ENCODE measurements around the gene KRTAP9-9.

Gene KRTAP9-9

DNA sequence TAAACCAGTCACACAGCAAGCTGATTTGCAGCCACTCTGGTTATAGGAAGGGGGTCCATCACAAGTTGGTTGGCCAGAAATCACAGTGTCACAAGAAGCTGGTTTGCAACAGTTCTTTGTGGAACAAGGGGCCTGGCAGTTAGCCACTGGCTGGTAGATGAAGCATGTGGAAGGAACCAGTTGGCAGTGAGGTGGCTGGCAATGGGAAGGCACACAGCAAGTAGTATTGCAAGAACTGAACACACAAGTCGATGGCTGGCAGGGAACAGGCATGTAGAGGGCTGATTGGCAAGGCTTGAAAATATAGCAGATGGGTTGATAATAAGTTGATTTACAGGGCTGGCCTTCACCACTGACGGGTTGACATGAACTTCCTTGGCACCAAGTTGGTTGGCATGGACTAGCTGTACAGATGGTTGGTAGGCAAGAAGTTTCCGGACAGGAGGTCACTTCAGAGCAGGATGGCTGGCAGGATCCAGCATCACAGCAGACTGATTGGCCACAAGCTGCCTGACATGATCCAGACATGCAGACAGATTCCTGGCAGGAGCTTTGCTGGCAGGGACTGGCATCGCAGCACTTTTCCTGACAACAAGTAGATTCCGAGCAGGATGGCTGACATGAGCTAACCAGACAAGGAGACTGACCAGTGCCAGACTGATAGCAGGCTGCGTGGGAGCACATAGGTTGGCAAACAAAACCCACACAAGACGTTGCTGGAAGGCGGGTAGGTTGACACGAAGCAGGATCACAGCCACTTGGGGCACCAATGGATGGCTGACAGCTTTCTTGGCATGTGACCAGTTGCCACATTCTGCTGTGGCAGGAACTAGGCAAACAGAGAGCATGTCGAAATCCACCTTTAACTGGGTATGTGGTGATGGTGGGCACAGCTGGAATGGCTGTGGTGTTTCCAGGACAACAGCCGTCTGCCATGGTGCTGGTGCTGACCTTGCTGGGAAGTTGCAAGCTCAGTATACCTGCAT, 47.0 kb downstream of the KRTAP9-9 start, which contains the start of gene KRTAP29-1:
Gene KRTAP29-1 (minus strand): TSS at position 936 of the 986 bp plus-strand sequence. CDS start 0 bp downstream, at position 936.
- DNase-seq (ENCODE audit: low spot score) (no peak), ATAC-seq (ENCODE audit: low read depth) (no peak)
- Histone ChIP-seq H3K27me3 (ENCODE audit: insufficient read depth, poor library complexity, severe bottlenecking) (no peaks in the 10 kb centered on the region), H3K27ac (ENCODE audit: poor library complexity, severe bottlenecking) (peak within 1 kb of the TSS; percentile 49), H3K4me3 (ENCODE audit: severe bottlenecking) (no peak within 1 kb of the TSS), H3K4me1 (ENCODE audit: insufficient read depth, poor library complexity, severe bottlenecking) (peaks cover 13% of the 10 kb centered on the region), H3K9me3 (ENCODE audit: severe bottlenecking) (peaks cover 4% of the 10 kb centered on the region), H3K36me3 (ENCODE audit: low read depth) (no peaks in the 10 kb centered on the region)
- TF ChIP-seq, protein P1, sequence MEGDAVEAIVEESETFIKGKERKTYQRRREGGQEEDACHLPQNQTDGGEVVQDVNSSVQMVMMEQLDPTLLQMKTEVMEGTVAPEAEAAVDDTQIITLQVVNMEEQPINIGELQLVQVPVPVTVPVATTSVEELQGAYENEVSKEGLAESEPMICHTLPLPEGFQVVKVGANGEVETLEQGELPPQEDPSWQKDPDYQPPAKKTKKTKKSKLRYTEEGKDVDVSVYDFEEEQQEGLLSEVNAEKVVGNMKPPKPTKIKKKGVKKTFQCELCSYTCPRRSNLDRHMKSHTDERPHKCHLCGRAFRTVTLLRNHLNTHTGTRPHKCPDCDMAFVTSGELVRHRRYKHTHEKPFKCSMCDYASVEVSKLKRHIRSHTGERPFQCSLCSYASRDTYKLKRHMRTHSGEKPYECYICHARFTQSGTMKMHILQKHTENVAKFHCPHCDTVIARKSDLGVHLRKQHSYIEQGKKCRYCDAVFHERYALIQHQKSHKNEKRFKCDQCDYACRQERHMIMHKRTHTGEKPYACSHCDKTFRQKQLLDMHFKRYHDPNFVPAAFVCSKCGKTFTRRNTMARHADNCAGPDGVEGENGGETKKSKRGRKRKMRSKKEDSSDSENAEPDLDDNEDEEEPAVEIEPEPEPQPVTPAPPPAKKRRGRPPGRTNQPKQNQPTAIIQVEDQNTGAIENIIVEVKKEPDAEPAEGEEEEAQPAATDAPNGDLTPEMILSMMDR (IDR thresholded peaks at IDR 0.05; ENCODE audit: poor library complexity, severe bottlenecking) = no peak

DNA sequence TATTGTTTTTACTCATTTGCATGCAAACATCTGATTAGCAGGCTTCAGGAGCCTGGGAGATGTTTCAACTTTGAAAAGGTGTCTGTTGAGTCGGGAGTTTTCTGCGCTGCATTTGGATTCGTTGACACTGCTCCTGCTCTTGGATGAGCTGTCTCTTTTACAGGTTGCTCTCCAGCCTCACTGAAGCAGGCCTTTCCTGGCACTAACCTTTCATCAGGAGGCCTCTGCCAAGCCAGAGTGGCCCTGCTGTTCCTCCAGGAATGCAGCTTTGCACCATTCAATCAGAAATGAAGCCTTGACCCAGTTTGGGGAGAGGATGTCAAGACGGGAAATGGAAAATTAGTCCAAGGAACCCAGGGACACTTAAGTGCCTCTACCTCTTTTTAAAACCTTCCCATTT, 47.8 kb downstream of the KRTAP9-9 start:
- Histone ChIP-seq H3K36me3 (ENCODE audit: low read depth) (no peaks in the 10 kb centered on the region), H3K9me3 (ENCODE audit: severe bottlenecking) (peaks cover 4% of the 10 kb centered on the region), H3K27ac (ENCODE audit: poor library complexity, severe bottlenecking) (no peak overlapping the region), H3K27me3 (ENCODE audit: insufficient read depth, poor library complexity, severe bottlenecking) (no peaks in the 10 kb centered on the region), H3K4me3 (ENCODE audit: severe bottlenecking) (no peak overlapping the region), H3K4me1 (ENCODE audit: insufficient read depth, poor library complexity, severe bottlenecking) (peaks cover 13% of the 10 kb centered on the region)
- TF ChIP-seq, protein P1 (IDR thresholded peaks at IDR 0.05; ENCODE audit: poor library complexity, severe bottlenecking) = no peak
- DNase-seq (ENCODE audit: low spot score) (no peak), ATAC-seq (ENCODE audit: low read depth) (no peak)

DNA sequence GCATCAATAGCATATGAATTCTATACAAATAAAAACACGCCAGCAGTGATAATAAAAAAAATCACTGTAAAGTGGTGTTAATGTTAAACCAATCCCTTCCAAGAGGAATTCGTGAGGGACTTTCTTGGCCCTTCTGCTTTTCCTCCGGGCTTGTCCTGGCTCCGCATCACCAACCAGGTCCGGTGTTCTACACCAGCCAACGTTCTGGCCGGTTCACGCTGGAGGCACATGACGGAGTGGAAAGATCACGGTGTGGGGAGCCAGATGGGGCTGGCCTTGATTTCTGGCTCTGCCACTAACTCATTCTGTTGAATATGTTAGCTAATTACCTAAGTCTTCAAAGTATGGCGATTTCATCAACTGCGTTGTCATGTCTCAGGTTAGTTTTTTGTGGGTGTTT, 48.9 kb downstream of the KRTAP9-9 start:
- no peak overlapping the region for H3K4me3 ChIP-seq (ENCODE audit: severe bottlenecking)
- TF ChIP-seq, protein P1 (IDR thresholded peaks at IDR 0.05; ENCODE audit: poor library complexity, severe bottlenecking) = no peak
- H3K36me3 ChIP-seq (ENCODE audit: low read depth) = no peaks in the 10 kb centered on the region
- no peak for ATAC-seq (ENCODE audit: low read depth)
- DNase-seq (ENCODE audit: low spot score) = no peak
- no peaks in the 10 kb centered on the region for H3K27me3 ChIP-seq (ENCODE audit: insufficient read depth, poor library complexity, severe bottlenecking)
- H3K27ac ChIP-seq (ENCODE audit: poor library complexity, severe bottlenecking) = no peak overlapping the region
- peaks cover 3% of the 10 kb centered on the region for H3K9me3 ChIP-seq (ENCODE audit: severe bottlenecking)
- H3K4me1 ChIP-seq (ENCODE audit: insufficient read depth, poor library complexity, severe bottlenecking) = peaks cover 13% of the 10 kb centered on the region

All from RWPE2 (cell line).